CD1c-positive myeloid dendritic cell (primary cell): ENCODE results near the gene YAE1.

Source experiments
- DNase-seq: peaks from one replicate; pipeline ENCODE4 v3.0.0-alpha.2; 2016; ENCODE audit errors: extremely low spot score

YAE1 gene

DNA sequence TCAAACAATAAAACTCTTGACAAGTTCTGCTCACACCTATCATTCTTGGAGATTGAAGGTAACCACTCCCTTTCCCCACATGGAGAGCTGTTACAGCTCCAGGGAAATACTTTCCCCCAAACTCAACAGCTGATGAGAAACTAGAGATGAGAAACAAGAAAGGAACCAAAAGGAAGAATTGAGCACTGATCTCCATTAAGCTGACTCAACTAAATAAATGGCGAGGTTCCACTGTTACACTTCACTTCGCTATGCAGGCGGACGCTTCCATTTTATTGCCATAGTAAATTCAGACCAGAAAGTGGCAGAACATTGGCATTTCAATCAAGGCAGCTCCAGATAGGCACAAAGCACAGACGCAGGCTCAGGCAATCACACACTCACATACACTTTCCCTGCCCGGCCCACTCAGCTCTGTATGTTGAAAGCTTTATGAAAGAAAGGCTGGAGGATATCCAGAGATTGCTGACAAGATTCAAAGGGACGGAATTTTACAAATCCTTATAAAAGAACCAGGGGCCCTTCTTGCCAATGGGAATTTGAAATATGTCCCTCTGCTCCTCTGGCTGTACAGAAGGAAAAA is 11.5 kb upstream of the YAE1 start:
- no peak for DNase-seq

DNA sequence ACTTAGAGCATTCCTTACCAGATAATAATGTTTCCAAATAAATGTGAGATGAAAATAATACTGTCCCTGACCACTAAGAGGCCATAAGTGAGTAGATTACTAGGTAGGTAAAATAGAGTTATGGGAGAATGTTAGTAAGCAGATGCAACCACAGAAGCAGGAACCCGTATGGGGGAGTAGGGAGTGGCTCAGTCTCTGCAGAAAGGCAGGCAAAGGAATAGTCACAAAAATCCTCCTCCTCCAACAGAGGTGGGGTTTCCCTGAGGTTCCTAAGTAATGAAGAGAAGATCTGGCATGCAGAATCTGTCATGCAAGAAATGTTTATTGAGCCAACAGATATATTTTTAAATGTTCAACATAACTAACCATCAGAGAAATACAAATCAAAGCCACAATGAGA is 9.0 kb upstream of the YAE1 start:
- no peak for DNase-seq

DNA sequence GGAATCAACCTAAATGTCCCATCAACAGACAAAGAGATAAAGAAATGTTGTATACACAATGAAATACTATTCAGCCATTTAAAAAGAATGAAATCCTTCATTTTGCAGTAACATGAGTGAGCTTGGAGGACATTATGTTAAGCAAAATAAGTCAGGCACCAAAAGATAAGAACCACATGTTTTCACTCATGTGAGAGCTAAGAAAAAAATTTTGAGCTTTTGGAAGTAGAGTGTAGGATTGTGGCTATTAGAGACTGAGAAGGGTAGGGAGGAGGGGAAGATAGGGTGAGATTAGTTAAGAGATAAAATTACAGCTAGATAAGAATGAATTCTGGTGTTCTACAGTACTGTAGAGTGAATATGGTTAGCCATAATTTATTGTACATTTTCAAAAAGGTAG is 8.3 kb upstream of the YAE1 start:
- no peak for DNase-seq

DNA sequence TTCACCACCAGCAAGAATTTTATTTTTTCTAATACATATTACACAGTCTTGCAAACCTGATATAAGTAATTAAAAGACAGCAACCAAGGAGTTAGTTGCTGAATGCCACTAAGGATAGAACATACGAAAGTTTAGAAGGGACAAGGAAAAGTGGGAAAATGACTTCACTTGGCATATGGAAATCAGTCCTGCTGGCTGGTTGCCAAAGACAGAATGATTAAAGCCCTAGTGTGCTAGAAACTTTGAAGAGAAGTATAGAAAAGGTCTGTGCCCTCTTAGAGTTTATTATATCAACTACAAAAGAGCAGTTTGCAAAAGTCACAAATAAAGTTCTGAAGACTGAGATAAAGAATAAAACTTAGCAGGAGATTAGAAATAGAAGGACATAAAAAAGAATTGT is 5.8 kb upstream of the YAE1 start:
- DNase-seq = no peak

DNA sequence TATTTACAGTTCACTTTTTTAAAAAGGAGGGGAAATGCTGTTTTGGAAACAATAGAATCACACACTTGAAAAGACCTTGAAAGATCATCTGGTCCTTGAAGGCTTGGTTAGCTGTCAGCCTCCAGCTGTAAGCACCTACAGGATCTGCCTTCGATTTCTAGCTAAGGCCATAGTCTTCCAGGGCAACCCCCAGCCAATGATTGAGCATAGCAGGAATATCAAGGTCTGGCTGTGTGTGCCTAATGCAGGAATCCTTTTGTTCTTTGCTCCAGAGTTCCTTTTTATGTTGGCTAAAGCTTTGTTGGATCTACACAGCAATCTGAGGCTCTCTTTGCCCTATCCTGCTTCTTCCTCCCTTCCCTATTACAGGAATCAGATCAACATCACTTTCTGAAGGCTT is 5.2 kb upstream of the YAE1 start:
- no peak for DNase-seq

DNA sequence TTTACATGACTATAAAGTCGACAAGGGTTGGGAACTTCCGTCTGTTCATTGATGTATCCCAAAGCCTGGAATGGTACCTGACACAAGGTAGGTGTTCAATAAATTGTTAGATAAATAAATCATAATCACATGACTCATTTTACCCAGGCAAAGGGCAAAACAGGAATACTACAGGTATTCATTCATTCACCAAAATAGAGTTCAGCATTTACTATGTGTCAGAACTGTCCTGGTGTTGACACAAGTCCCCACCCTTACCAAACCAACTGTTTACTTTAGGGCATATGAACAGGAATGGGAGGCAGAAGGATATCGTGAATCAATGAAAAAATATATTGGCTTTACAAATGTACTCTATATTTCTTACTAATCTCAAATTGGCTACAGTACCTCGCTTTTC is 666 bp upstream of the YAE1 start:
- DNase-seq = no peak

DNA sequence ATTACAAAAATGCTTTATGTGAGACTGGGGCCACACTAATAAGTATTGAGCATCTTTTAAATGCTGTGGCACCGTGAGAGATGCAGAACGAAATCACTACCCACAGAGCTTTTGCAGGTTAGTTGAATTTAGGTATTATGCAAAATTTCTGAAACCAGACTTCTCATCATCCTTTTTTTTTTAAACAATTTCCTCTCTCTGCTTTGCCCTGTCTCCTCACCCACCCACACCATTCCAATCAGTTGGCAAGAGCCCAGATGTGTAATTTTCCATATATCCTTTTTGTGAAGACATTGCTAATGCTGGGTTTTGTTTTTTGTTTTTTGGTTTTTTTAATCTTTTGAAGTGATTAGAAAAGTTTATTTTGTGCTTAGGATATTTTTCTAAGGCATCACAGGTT is 1.1 kb downstream of the YAE1 start:
- peak; percentile 14 for DNase-seq

DNA sequence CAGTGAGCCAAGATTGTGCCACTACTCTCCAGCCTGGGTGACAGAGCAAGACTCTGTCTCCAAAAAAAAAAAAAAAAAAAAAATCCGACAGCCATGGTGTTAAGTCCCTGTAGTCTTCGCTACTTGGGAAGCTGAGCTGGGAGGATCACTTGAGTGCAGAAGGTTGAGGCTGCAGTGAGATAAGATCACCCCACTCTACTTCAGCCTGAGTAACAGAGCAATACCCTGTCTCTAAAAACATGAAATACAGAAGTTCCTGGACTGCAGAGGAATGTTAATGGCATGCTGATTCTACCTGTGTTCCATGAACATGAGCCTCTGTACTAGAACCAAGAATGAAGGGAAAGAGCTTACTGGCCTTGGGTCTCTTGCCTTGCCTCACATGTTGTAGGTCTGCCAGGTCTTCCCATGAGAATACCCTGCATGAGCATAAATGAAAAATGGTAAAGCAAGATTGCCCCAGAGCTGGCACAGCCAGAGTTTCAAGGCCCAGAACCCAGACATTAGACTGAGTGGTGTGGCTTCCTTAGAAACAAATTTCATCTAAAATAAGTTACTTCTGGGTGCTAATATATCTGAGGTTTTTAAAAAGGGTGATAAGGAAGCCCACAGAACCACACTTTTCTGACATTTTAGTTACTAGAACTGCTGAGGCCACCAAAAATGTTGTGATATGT is 8.6 kb downstream of the YAE1 start:
- DNase-seq = no peak

DNA sequence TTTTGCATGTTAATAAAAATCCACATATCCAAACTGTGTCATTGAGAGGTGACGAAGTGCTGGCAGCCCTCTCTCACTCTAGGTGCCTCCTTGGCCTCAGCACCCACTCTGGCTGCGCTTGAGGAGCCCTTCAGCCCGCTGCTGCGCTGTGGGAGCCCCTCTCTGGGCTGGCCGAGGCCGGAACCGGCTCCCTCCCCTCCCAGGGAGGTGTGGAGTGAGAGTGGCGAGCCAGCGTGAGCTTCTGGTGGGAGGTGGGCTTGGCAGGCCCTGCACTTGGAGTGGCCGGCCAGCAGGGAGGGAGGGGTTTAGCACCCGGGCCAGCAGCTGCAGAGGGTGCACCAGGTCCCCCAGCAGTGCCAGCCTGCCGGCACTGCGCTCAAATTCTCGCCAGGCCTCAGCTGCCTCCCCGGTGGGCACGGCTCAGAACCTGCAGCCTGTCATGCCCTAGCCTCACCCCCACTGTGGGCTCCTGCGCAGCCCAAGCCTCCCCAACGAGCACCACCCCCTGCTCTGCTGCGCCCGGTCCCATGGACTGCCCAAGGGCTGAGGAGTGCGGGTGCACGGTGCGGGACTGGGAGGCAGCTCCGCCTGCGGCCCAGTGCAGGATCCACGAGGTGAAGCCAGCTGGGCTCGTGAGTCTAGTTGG is 11.1 kb downstream of the YAE1 start:
- DNase-seq = no peak

DNA sequence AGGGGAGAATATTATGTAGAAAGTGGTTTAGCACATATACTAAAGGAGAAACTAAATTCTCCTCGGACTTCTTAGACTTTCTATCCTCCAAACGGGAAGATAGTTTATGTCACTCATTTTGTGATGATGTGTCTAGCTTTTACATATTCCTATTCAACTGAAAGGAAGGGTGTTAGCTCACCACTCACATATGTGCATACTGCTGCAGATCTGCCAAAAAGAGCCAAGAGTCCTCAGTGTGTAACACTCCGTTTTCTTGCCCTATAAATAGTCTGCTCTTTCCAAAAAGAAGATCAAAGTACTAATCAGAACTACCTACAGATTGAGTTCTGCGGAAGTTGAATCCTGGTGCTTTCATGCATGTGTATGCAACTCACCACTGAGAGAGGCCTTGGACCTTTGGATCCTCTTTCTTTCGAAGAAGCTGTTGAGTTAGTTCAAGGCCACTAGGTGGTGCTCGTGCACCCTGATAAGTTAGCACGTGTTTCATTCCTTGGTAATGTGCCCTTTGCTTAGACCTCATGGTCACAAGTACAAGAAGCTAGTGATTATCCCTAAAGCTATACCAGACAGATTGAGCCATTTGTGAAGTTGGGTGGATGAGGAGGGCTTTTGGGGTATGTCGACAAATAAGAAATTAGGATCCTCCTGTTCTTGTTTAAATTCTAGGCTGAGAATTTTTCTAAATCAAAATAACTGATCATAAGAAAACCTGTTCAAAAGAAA is 14.1 kb downstream of the YAE1 start:
- DNase-seq = peak; percentile 90

DNA sequence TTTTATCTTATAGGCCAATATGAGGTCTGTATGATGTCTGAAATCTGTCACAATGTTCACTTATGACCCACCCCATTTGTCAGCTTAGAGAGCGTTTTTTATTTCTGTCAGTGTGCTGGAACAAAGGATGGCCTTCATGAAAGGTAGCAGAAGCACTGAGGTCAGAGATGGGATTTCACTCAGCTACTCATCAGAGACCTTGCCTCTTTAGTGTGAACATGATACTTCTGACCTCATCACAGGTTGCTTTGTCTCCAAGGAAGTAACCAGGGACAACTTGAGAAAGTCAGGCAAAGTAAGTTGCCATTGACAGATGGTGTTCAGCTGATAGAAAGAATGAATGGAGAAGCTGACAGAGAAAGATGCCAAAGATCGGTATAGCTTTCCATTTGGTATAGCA is 16.3 kb downstream of the YAE1 start:
- DNase-seq = no peak

DNA sequence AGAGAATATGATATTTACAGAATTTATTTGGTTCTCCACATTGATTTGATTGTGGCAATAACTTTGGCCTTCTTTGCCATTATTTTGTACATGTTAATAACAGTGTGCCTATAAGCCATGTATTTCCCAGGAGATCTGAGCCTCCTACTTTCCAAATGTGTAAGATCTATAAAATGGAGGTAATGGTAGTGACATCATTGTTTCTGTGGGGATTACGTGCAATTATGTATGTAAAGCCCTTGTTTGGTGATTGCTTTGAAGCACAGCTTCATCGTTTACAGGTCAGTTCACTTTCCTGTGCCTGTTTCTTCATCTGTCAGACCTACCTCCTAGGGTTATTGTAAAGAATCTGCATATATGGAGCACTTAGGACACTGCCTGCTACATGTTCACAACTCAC is 17.3 kb downstream of the YAE1 start:
- no peak for DNase-seq

DNA sequence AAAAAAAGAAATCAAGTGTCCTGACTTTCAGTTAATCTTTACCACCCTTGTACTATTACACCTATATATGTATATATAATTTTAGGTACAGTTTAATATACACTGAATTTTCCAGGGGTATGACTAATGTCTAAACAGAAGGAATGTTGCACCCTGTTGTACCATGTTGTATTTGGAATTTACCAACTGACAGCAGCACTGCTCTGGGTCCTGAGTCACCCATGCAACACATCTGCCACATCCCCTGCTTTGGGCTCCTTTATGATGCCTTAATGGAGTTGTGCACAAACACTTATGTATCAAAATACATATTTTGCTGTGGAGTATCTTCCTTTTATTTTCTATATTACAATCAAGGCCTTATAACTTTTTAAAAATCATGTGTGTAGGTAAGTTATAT is 21.2 kb downstream of the YAE1 start:
- DNase-seq = no peak

DNA sequence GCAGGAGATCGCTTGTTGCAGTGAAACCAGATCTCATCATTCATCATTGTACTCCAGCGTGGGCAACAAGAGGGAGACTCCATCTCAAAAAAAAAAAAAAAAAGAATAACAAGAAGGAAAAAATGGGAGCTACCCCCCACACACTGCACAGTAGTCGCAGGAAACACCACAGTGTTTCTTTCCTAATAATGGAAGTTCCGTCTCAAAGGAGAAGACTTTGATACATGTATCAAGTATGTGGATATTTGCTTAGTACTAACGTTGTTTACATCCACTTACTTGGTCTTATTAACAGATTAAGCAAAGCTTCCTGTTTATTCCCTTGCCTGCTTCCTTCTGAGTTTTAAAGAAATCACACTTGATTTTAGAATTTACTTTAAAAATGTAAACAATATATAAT is 22.2 kb downstream of the YAE1 start:
- DNase-seq = peak; percentile 43

DNA sequence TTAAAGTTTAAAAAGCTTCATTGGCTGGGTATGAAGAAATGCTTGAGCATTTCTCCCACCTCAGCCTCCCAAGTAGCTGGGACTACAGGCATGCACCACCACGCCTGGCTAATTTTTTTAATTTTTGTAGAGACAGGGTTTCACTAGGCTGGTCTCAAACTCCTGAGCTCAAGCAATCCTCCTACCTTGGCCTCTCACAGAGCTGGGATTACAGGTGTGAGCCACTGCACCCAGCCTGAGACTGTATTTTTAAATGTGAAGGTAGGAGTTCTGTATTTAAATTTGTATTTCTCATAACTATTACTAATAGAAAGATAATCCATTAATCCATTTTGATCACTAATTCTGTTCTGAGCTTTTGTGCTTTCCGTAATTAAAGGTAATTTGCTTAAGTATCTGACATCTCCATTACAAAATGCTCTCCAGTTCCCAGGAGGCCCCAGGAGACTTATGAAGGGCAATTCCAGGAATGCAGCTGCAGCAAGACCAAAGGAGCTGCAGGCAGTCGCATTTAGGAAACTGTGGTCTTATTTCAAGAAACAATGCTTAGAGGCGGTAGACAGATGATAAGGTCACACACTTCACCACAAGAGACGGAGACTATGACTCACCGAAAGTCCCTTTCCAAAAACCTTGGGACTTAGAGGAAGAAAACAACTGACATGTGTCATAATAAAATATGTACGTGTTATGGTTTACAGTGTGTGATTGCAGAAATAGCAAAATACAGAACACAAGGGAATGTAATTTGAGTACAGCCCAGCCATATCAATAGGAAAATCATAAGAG is 23.3 kb downstream of the YAE1 start:
- peak; percentile 91 for DNase-seq

DNA sequence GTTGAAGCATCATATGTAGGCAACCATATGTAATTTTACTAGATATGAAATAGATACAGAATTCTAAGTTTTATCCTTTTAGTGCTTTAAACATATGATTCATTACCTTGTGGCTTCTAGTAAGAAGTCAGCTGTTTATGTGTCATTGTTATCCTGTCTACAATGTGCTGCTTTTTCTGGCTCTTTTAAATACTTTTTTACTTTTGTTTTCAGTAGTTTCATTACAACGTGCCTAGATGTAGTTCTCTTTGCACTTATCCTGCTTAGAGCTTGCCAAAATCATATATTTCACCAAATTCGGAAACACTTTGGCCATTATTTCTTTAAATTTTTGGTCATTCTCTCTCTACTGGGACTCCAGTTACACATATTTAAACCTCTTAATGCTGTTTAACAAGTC is 26.4 kb downstream of the YAE1 start:
- DNase-seq = peak; percentile 48

DNA sequence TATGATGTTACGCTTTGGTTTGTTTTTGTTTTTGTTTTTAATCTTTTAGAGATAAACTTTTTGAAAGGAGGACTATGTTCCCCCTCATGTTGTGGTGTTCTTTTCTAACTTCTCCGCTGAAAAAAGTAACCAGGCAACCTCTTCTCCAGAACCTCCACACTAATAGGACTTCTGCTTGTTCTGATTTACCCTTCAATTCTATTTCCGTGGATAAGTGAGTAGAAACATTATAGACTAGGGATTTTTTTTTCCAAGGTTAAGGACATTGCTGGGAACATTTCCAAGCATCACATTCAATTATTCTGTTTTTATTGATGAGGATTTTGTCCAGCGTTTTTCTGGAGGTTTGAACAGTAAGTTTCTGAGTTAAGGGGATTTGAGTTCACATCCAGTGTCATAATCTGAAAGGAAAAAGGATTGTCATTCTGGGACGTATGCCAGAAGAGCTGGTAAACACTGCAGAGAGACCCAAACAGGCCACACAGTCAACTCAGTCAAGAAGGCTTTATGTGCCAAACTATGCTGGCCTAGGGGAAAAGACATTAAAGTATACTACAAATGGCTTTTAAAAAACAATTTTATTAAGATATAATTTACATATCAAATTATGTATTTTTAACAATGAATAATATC is 28.9 kb downstream of the YAE1 start:
- DNase-seq = no peak

DNA sequence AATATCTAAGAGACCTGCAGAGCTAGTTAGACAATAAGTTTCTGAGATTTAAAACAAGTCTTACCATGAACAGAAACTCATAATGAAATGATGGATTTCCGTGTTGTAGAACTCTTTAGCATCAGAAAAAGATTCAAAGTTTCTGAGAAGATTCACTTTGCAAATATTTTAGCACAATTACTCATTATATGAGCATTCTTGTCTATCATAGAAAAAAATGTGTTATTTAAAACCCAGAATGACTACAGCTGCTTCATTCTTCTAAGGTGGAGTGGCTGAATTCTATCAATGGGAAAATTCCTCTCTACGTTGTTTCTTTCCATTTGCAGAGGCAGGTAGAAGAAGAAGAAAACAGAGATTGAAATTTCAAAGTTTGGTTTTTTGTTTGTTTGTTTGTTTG is 36.1 kb downstream of the YAE1 start:
- no peak for DNase-seq

DNA sequence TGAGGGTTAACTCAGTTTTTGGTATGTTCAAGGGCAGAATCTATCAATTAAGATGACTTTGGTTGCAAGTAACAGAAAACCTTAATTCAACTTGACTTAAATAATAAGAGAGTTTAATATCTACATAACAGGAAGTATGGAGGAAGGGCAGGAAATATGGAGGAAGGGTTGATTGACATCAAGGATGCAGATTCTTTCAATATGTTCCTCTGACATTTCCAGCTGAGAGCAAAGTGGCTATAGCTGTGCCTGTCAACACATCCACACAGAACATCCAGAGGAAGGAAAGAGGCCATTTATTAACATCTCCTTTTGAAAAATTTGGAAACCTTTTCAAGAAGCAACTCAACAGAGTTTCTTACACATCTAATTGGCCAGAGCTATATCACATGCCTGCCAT is 37.7 kb downstream of the YAE1 start:
- DNase-seq = no peak

DNA sequence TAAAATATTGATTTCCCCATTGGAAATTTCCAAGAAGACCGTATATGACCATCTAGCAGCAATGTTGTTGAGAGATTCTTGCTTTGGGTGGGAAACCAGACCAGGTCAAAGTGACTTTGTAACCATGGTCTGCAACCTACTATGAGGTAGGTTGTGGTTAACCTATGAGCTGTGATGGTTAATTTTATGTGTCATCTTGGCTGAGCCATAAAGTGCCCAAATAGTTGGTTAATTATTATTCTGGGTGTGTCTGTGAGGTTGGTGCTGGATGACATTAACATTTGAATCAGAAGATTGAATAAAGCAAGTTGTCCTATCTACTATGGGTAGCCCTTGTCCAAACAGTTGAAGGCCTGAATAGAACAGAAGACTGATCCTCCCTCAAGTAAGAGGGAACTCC is 38.9 kb downstream of the YAE1 start:
- DNase-seq = no peak

DNA sequence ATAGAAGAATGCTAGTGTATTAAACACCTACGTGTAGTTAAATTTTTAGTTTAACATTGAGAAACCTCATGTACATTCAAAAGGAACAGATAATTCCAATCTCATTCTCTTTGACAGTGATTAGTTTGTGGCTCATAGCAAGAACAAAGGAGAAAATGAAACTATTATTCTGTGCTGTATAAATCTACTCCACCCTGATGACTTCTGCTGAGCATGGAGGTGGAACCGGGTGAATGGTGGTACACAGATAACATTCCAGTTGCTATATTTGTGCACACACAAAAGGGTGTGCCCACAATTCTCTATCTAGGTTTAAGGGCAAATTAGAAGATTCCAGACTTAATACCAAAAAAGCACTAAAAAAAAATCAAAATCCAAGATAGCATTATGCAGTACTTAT is 40.1 kb downstream of the YAE1 start:
- no peak for DNase-seq

DNA sequence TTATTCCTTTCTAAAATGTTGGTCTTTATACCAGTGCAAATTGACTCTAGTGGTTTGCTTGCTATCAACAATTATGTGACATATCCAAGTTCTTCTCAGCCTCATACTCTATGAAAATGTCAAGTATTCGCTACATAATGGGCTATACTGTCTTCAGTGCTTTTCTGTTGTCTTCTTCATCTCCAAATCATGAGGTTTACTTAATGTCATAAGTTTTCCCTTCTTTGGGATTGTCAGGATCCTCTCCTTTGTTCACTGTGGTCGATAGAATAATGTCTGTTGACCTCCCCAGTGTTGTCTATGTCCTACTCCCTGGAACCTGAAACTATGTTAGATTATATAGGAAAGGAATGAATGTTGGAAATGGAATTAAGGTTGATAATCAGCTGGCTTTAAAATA is 40.7 kb downstream of the YAE1 start:
- DNase-seq = no peak
